Measurements from ENCODE around the gene WWP2. TPM values are rescaled to one million over a fixed set of nuclear protein-coding genes. Genes with fewer than 3 reads are reported as not detected.
"Not testable (repeated sequence)": the region's sequence is repeated elsewhere in the genome, so short reads cannot be mapped to it uniquely, and the experiment has no call there.

Gene WWP2
- total RNA-seq, 2 experiments from 2014 or later: 60.6 to 61.5 TPM

GRCh38 chr16:69818891-69819545 lies 56.9 kb downstream of the WWP2 start:
- peaks cover 25% of the 10 kb centered on the region for H3K36me3 Mint-ChIP-seq
- peaks cover 4% of the 10 kb centered on the region for H3K4me1 Mint-ChIP-seq
- no peak for DNase-seq
- no peak overlapping the region for H3K4me3 Mint-ChIP-seq
- POLR2A ChIA-PET: no interaction called here
- H3K9me3 Mint-ChIP-seq: no peaks in the 10 kb centered on the region
- ATAC-seq (ENCODE audit: low read depth): no peak
- no peak overlapping the region for H3K27ac Mint-ChIP-seq
- H3K27me3 Mint-ChIP-seq: no peaks in the 10 kb centered on the region

- no peaks in the 10 kb centered on the region for H3K27me3 Mint-ChIP-seq
- no peak for ATAC-seq (ENCODE audit: low read depth)
- H3K36me3 Mint-ChIP-seq: peaks cover 26% of the 10 kb centered on the region
- DNase-seq: no peak
- POLR2A ChIA-PET: no interaction called here
- H3K4me1 Mint-ChIP-seq: peaks cover 5% of the 10 kb centered on the region
- H3K27ac Mint-ChIP-seq: no peak overlapping the region
- H3K9me3 Mint-ChIP-seq: no peaks in the 10 kb centered on the region
- no peak overlapping the region for H3K4me3 Mint-ChIP-seq
Measured at GRCh38 chr16:69820926-69821541, 58.9 kb downstream of the WWP2 start.

- DNase-seq: no peak
- no peak overlapping the region for H3K27ac Mint-ChIP-seq
- H3K27me3 Mint-ChIP-seq: no peaks in the 10 kb centered on the region
- H3K4me3 Mint-ChIP-seq: no peak overlapping the region
- H3K4me1 Mint-ChIP-seq: peaks cover 5% of the 10 kb centered on the region
- POLR2A ChIA-PET: interaction anchor here (0.7 kb wide), 1 partner anchor 98 kb away, joined by 3 read pairs; no protein-coding TSS in a partner anchor
- H3K9me3 Mint-ChIP-seq: no peaks in the 10 kb centered on the region
- no peak for ATAC-seq (ENCODE audit: low read depth)
- peaks cover 24% of the 10 kb centered on the region for H3K36me3 Mint-ChIP-seq
Measured at GRCh38 chr16:69821844-69822173, 59.7 kb downstream of the WWP2 start.

GRCh38 chr16:69822174-69822935 lies 60.2 kb downstream of the WWP2 start:
- POLR2A ChIA-PET: interaction anchor here (0.5 to 0.7 kb wide), 2 partner anchors 97 to 135 kb away, joined by 3 read pairs; no protein-coding TSS in a partner anchor
- Mint-ChIP-seq H3K36me3 (peaks cover 22% of the 10 kb centered on the region), H3K4me1 (peaks cover 5% of the 10 kb centered on the region), H3K27ac (peak overlapping the region; percentile 54), H3K9me3 (no peaks in the 10 kb centered on the region), H3K4me3 (no peak overlapping the region), H3K27me3 (no peaks in the 10 kb centered on the region)
- ATAC-seq (ENCODE audit: low read depth) (no peak), DNase-seq (no peak)

- ATAC-seq (ENCODE audit: low read depth): no peak
Measured at GRCh38 chr16:69823831-69824563, 61.9 kb downstream of the WWP2 start.

GRCh38 chr16:69824564-69825142 lies 62.5 kb downstream of the WWP2 start:
- H3K4me1 Mint-ChIP-seq: not testable (repeated sequence)

More at GRCh38 chr16:69823831-69824563, 61.9 kb downstream of the WWP2 start:
- Mint-ChIP-seq H3K4me3 (no peak overlapping the region), H3K4me1 (peaks cover 5% of the 10 kb centered on the region), H3K9me3 (no peaks in the 10 kb centered on the region), H3K27me3 (no peaks in the 10 kb centered on the region), H3K27ac (no peak overlapping the region), H3K36me3 (peaks cover 11% of the 10 kb centered on the region)
- DNase-seq: no peak
- POLR2A ChIA-PET: no interaction called here

GRCh38 chr16:69827524-69827923 lies 65.4 kb downstream of the WWP2 start:
- Mint-ChIP-seq H3K27me3 (no peaks in the 10 kb centered on the region), H3K4me1 (peaks cover 5% of the 10 kb centered on the region), H3K9me3 (no peaks in the 10 kb centered on the region), H3K36me3 (peaks cover 5% of the 10 kb centered on the region), H3K27ac (no peak overlapping the region), H3K4me3 (no peak overlapping the region)
- no peak for DNase-seq
- POLR2A ChIA-PET: no interaction called here
- no peak for ATAC-seq (ENCODE audit: low read depth)

More at GRCh38 chr16:69824564-69825142, 62.5 kb downstream of the WWP2 start:
- ATAC-seq (ENCODE audit: low read depth); POLR2A ChIA-PET; H3K4me3 Mint-ChIP-seq; H3K27me3 Mint-ChIP-seq; H3K9me3 Mint-ChIP-seq; H3K27ac Mint-ChIP-seq; DNase-seq: not testable (repeated sequence)
- peaks cover 11% of the 10 kb centered on the region for H3K36me3 Mint-ChIP-seq

- ATAC-seq (ENCODE audit: low read depth): no peak
- Mint-ChIP-seq H3K27me3 (no peaks in the 10 kb centered on the region), H3K9me3 (no peaks in the 10 kb centered on the region), H3K4me1 (peaks cover 9% of the 10 kb centered on the region), H3K36me3 (no peaks in the 10 kb centered on the region), H3K4me3 (no peak overlapping the region), H3K27ac (peak overlapping the region; percentile 19)
- no peak for DNase-seq
- POLR2A ChIA-PET: no interaction called here
Measured at GRCh38 chr16:69829338-69829737, 67.2 kb downstream of the WWP2 start.

GRCh38 chr16:69830146-69830533 lies 68.0 kb downstream of the WWP2 start:
- no peaks in the 10 kb centered on the region for H3K27me3 Mint-ChIP-seq
- H3K4me1 Mint-ChIP-seq: peaks cover 9% of the 10 kb centered on the region
- no peaks in the 10 kb centered on the region for H3K36me3 Mint-ChIP-seq
- H3K27ac Mint-ChIP-seq: peak overlapping the region; percentile 15
- POLR2A ChIA-PET: no interaction called here
- ATAC-seq (ENCODE audit: low read depth): no peak
- H3K4me3 Mint-ChIP-seq: no peak overlapping the region
- H3K9me3 Mint-ChIP-seq: no peaks in the 10 kb centered on the region
- DNase-seq: no peak

GRCh38 chr16:69830534-69831211 lies 68.5 kb downstream of the WWP2 start:
- no peak for ATAC-seq (ENCODE audit: low read depth)
- Mint-ChIP-seq H3K27me3 (no peaks in the 10 kb centered on the region), H3K4me1 (peaks cover 9% of the 10 kb centered on the region), H3K9me3 (no peaks in the 10 kb centered on the region), H3K36me3 (no peaks in the 10 kb centered on the region), H3K4me3 (no peak overlapping the region), H3K27ac (peak overlapping the region; percentile 15)
- POLR2A ChIA-PET: no interaction called here
- DNase-seq: no peak

- Mint-ChIP-seq H3K27me3 (no peaks in the 10 kb centered on the region), H3K9me3 (no peaks in the 10 kb centered on the region), H3K36me3 (no peaks in the 10 kb centered on the region), H3K27ac (no peak overlapping the region), H3K4me1 (peaks cover 9% of the 10 kb centered on the region), H3K4me3 (no peak overlapping the region)
- ATAC-seq (ENCODE audit: low read depth) (no peak), DNase-seq (no peak)
- POLR2A ChIA-PET: no interaction called here
Measured at GRCh38 chr16:69831212-69832123, 69.3 kb downstream of the WWP2 start.

Data from activated naive CD8-positive, alpha-beta T cell treated with anti-CD3 and anti-CD28 coated beads, Interleukin-2, amount 10 ng/mL, durations not matched to agents 7 days and 5 days (primary cell).